HL-60 (cell line): ENCODE measurements around the gene PURA.

Source experiments
- DNase-seq, 2 experiments: peaks; one replicate each; pipeline ENCODE4 v3.0.0-alpha.2; 2010 to 2020; ENCODE audit warnings: low read depth in 1 of 2, low spot score in 1 of 2
- H3K27ac ChIP-seq: fragments of 250-450 bp; sonication (Bioruptor Pico); replicated peaks from 2 replicates; pipeline ENCODE4 v1.5.1; 2020; ENCODE audit warnings: mild to moderate bottlenecking, moderate library complexity
- H3K27me3 ChIP-seq: fragments of 250-450 bp; sonication (Bioruptor Pico); 2 replicates; pipeline ENCODE4 v1.5.1; 2021; ENCODE audit warnings: mild to moderate bottlenecking, moderate library complexity; ENCODE audit not compliant: insufficient read depth, poor library complexity, severe bottlenecking
- H3K4me3 ChIP-seq: replicated peaks from 2 replicates; pipeline ENCODE4 v1.5.1; 2011; ENCODE audit warnings: mild to moderate bottlenecking, control low read depth, low read length; ENCODE audit not compliant: insufficient read depth
- CTCF ChIP-seq: IDR thresholded peaks from one replicate; pipeline ENCODE4 v1.5.1; 2011; ENCODE audit warnings: low read length, control low read depth, inconsistent platforms; ENCODE audit not compliant: insufficient read depth
- GABPA ChIP-seq: IDR thresholded peaks from 2 replicates; pipeline ENCODE4 v1.6.1; 2012; ENCODE audit warnings: low read depth
- POLR2AphosphoS5 ChIP-seq: IDR thresholded peaks from 2 replicates; pipeline ENCODE4 v1.6.1; 2012; ENCODE audit warnings: low read depth
- REST ChIP-seq: IDR thresholded peaks from 2 replicates; pipeline ENCODE4 v1.6.1; 2012; ENCODE audit warnings: low read depth; ENCODE audit not compliant: insufficient replicate concordance
- SPI1 ChIP-seq: IDR thresholded peaks from 2 replicates; pipeline ENCODE4 v1.6.1; 2012; ENCODE audit warnings: low read depth, mild to moderate bottlenecking, borderline replicate concordance

The PURA gene

GRCh38 chr5:140101179-140101578 lies 12.7 kb upstream of the PURA start:
- no peak for TF ChIP-seq CTCF
- TF ChIP-seq POLR2AphosphoS5: no peak
- no peak overlapping the region for H3K4me3 ChIP-seq
- DNase-seq: no peak
- H3K27ac ChIP-seq: no peak overlapping the region
- H3K27me3 ChIP-seq: no peaks in the 10 kb centered on the region

- Histone ChIP-seq H3K4me3 (no peak overlapping the region), H3K27me3 (no peaks in the 10 kb centered on the region), H3K27ac (no peak overlapping the region)
- no peak for DNase-seq
- no peak for TF ChIP-seq POLR2AphosphoS5
- TF ChIP-seq GABPA: no peak
- TF ChIP-seq CTCF: no peak
- no peak for TF ChIP-seq SPI1
- no peak for TF ChIP-seq REST
Measured at GRCh38 chr5:140103154-140103553, 10.8 kb upstream of the PURA start.

GRCh38 chr5:140104100-140104499 lies 9.8 kb upstream of the PURA start:
- no peak for TF ChIP-seq POLR2AphosphoS5
- TF ChIP-seq REST: no peak
- TF ChIP-seq CTCF: no peak
- TF ChIP-seq GABPA: no peak
- no peak for TF ChIP-seq SPI1
- H3K4me3 ChIP-seq: no peak overlapping the region
- DNase-seq: no peak
- H3K27me3 ChIP-seq: no peaks in the 10 kb centered on the region
- H3K27ac ChIP-seq: no peak overlapping the region

- no peaks in the 10 kb centered on the region for H3K27me3 ChIP-seq
- no peak overlapping the region for H3K27ac ChIP-seq
- no peak overlapping the region for H3K4me3 ChIP-seq
- DNase-seq: no peak
- TF ChIP-seq GABPA (no peak), POLR2AphosphoS5 (no peak), SPI1 (no peak), CTCF (no peak), REST (no peak)
Measured at GRCh38 chr5:140106101-140106500, 7.8 kb upstream of the PURA start.
